Erythroblast (primary cell): ENCODE measurements around the gene TREM2.

Source experiments
- DNase-seq, 2 experiments: peaks; one replicate each; lab custom pipeline; 2025; lab: John Stamatoyannopoulos, UW
- GATA1 ChIP-seq: IDR thresholded peaks from 2 replicates; pipeline ENCODE4 v1.6.1; 2011; ENCODE audit warnings: low read depth, mild to moderate bottlenecking, control low read depth, low read length, moderate library complexity
- POLR2A ChIP-seq: IDR thresholded peaks from 2 replicates; pipeline ENCODE4 v1.6.1; 2011; ENCODE audit warnings: mild to moderate bottlenecking, low read length

The TREM2 gene

GRCh38 chr6:41162687-41163418 lies at the start of gene TREM2:
TSS of gene TREM2 (minus strand) at chr6:41163116. CDS start at chr6:41163082, 34 bp downstream.
- no peak for TF ChIP-seq GATA1
- TF ChIP-seq POLR2A: no peak
- DNase-seq: no peak

- DNase-seq: no peak
- TF ChIP-seq GATA1 (no peak), POLR2A (no peak)
Measured at GRCh38 chr6:41209547-41210320, 46.8 kb upstream of the TREM2 start.

GRCh38 chr6:41208439-41209106 lies 45.7 kb upstream of the TREM2 start:
- DNase-seq: no peak
- no peak for TF ChIP-seq GATA1
- no peak for TF ChIP-seq POLR2A

- TF ChIP-seq GATA1: no peak
- DNase-seq: no peak
Measured at GRCh38 chr6:41204156-41204555, 41.2 kb upstream of the TREM2 start.

- TF ChIP-seq POLR2A: peak; percentile 3
- no peak for TF ChIP-seq GATA1
- peak; percentile 83 to 88 for DNase-seq
Measured at GRCh38 chr6:41201764-41202173, 38.9 kb upstream of the TREM2 start.

- TF ChIP-seq POLR2A: peak; percentile 22
- TF ChIP-seq GATA1: no peak
- peak; percentile 74 to 82 for DNase-seq
Measured at GRCh38 chr6:41200901-41201763, 38.2 kb upstream of the TREM2 start, which contains the start of gene TREML2. TSS of gene TREML2 (minus strand) at chr6:41201149. CDS start at chr6:41201008, 141 bp downstream.

GRCh38 chr6:41200296-41200900 lies 37.5 kb upstream of the TREM2 start:
- peak; percentile 91 to 95 for DNase-seq
- TF ChIP-seq POLR2A (peak; percentile 39), GATA1 (no peak)

- DNase-seq: peak; percentile 80 to 85
- TF ChIP-seq GATA1: no peak
- no peak for TF ChIP-seq POLR2A
Measured at GRCh38 chr6:41199552-41200246, 36.8 kb upstream of the TREM2 start.

GRCh38 chr6:41197234-41197633 lies 34.3 kb upstream of the TREM2 start:
- DNase-seq: no peak
- no peak for TF ChIP-seq POLR2A
- no peak for TF ChIP-seq GATA1

- no peak for DNase-seq
- TF ChIP-seq GATA1 (no peak), POLR2A (no peak)
Measured at GRCh38 chr6:41194386-41194785, 31.5 kb upstream of the TREM2 start.

GRCh38 chr6:41193884-41194283 lies 31.0 kb upstream of the TREM2 start:
- TF ChIP-seq GATA1 (no peak), POLR2A (no peak)

GRCh38 chr6:41193171-41193734 lies 30.3 kb upstream of the TREM2 start:
- no peak for DNase-seq
- no peak for TF ChIP-seq POLR2A
- no peak for TF ChIP-seq GATA1

More at GRCh38 chr6:41193884-41194283, 31.0 kb upstream of the TREM2 start:
- no peak for DNase-seq
